ENCODE data around the gene COL4A4.

DNA sequence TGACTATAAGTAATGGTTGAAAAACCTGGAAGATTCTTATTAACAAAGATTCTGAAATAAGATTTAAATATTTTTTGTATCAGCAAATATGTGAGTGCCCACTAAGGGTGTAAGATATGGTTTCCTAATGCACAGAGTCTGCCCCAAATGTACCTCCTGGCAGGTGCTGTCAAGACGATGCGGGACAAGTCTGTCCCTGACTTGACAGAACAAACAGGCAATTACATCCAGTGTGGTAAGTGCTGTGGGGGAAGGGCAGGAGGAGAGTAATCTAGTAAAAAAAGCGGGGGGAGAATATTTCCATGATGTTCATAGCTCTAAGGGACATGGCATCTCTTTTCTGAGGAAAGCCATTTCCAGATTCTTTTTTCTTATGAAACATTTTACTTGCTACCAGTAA, 127.5 kb downstream of the COL4A4 start:
- TF ChIP-seq POLR2A (IDR thresholded peaks at IDR 0.05) = no peak
- TF ChIP-seq, protein P1, sequence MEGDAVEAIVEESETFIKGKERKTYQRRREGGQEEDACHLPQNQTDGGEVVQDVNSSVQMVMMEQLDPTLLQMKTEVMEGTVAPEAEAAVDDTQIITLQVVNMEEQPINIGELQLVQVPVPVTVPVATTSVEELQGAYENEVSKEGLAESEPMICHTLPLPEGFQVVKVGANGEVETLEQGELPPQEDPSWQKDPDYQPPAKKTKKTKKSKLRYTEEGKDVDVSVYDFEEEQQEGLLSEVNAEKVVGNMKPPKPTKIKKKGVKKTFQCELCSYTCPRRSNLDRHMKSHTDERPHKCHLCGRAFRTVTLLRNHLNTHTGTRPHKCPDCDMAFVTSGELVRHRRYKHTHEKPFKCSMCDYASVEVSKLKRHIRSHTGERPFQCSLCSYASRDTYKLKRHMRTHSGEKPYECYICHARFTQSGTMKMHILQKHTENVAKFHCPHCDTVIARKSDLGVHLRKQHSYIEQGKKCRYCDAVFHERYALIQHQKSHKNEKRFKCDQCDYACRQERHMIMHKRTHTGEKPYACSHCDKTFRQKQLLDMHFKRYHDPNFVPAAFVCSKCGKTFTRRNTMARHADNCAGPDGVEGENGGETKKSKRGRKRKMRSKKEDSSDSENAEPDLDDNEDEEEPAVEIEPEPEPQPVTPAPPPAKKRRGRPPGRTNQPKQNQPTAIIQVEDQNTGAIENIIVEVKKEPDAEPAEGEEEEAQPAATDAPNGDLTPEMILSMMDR (IDR thresholded peaks at IDR 0.05) = no peak

Data from Peyer's patch (tissue), 4 donors.